GM10266 (cell line): ENCODE measurements around the gene MRC1.

Experiments
- DNase-seq: peaks from one replicate; pipeline ENCODE4 v3.0.0; 2012; ENCODE audit errors: extremely low spot score
- CTCF ChIP-seq: IDR thresholded peaks from 2 replicates; pipeline ENCODE4 v1.5.1; 2012; ENCODE audit warnings: mild to moderate bottlenecking, low read depth; ENCODE audit not compliant: control insufficient read depth, insufficient read depth; ENCODE audit errors: missing control alignments

MRC1 gene

GRCh38 chr10:17841050-17841449 is 31.9 kb downstream of the MRC1 start:
- no peak for DNase-seq
- TF ChIP-seq CTCF = no peak

- TF ChIP-seq CTCF = no peak
- DNase-seq = no peak
These were observed 33.5 kb downstream of the MRC1 start for GRCh38 chr10:17842641-17843040.

GRCh38 chr10:17847585-17848296 is 38.6 kb downstream of the MRC1 start:
- peak; percentile 28 for TF ChIP-seq CTCF
- DNase-seq = no peak

GRCh38 chr10:17848646-17849045 is 39.5 kb downstream of the MRC1 start:
- DNase-seq = no peak
- TF ChIP-seq CTCF = no peak

GRCh38 chr10:17850501-17850900 is 41.4 kb downstream of the MRC1 start:
- TF ChIP-seq CTCF = no peak

GRCh38 chr10:17851611-17852010 is 42.5 kb downstream of the MRC1 start:
- DNase-seq = no peak
- no peak for TF ChIP-seq CTCF

More at GRCh38 chr10:17850501-17850900, 41.4 kb downstream of the MRC1 start:
- DNase-seq = no peak

GRCh38 chr10:17854044-17854652 is 45.0 kb downstream of the MRC1 start:
- DNase-seq = no peak
- TF ChIP-seq CTCF = no peak
